Upper lobe of left lung (tissue), 6 donors: ENCODE data around the gene BRAF. TPM values are rescaled to one million over a fixed set of nuclear protein-coding genes. Genes with fewer than 3 reads are reported as not detected.

ENCODE experiments used
- ATAC-seq, 2 donors: fragments of 200-7000 bp; cut with Tn5 transposase; one replicate each; pipeline ENCODE4 v1.9.1; 2022; ENCODE audit warnings: mild to moderate bottlenecking in 2 of 2, moderate library complexity in 2 of 2; ENCODE audit not compliant: low FRiP score in 2 of 2
- DNase-seq, 2 donors: peaks; one replicate each; pipeline ENCODE4 v3.0.0-alpha.2; 2019 to 2020
- H3K27ac ChIP-seq, 4 donors: fragments of 200-600 bp; sonication (generic); one replicate each; pipeline ENCODE4 v1.5.1; 2016 to 2019
- H3K27me3 ChIP-seq, 4 donors: fragments of 200-600 bp; sonication (generic); one replicate each; pipeline ENCODE4 v1.5.1; 2017 to 2019
- H3K36me3 ChIP-seq, 4 donors: fragments of 200-600 bp; sonication (generic); one replicate each; pipeline ENCODE4 v1.5.1; 2016 to 2019
- H3K4me1 ChIP-seq, 4 donors: fragments of 200-600 bp; sonication (generic); one replicate each; pipeline ENCODE4 v1.5.1; 2018 to 2019
- H3K4me3 ChIP-seq, 4 donors: fragments of 200-600 bp; sonication (generic); one replicate each; pipeline ENCODE4 v1.5.1; 2017 to 2019; ENCODE audit warnings: mild to moderate bottlenecking in 2 of 4, moderate library complexity in 1 of 4
- H3K9me3 ChIP-seq, 4 donors: fragments of 200-600 bp; sonication (generic); one replicate each; pipeline ENCODE4 v1.5.1; 2018 to 2019
- CTCF ChIP-seq, 6 experiments: fragments of 450-650 bp in 4 of 6; fragments of 200-600 bp in 2 of 6; sonication (generic) in 2 of 6; IDR thresholded peaks; one replicate each; pipeline ENCODE4 v1.5.1; 2016 to 2019; ENCODE audit warnings: antibody characterized with exemption in 6 of 6
- EP300 ChIP-seq, 4 donors: sonication (generic); formaldehyde crosslinking; IDR thresholded peaks; one replicate each; pipeline ENCODE4 v1.5.1; 2017; ENCODE audit warnings: antibody characterized with exemption in 4 of 4, control low read depth in 2 of 4
- POLR2A ChIP-seq, 4 donors: fragments of 450-650 bp; IDR thresholded peaks; one replicate each; pipeline ENCODE4 v1.5.1; 2016 to 2017; ENCODE audit warnings: antibody characterized with exemption in 4 of 4, mild to moderate bottlenecking in 2 of 4
- POLR2AphosphoS5 ChIP-seq, 2 donors: sonication (generic); formaldehyde crosslinking; IDR thresholded peaks; one replicate each; pipeline ENCODE4 v1.5.1; 2017; ENCODE audit warnings: antibody characterized with exemption in 2 of 2
- WGBS, 2 donors: methylation state at CpG; one replicate each; pipeline ENCODE4 v1.1.5; 2017 to 2018; 5-methylcytosine and 5-hydroxymethylcytosine counted together
- total RNA-seq, 6 donors: library from RNA; depleted of rRNA in 4 of 6; stranded (reverse); fragments of >200 nt in 4 of 6; gene quantifications; one replicate each; pipeline versions ENCODE4 v1.1.0 to v1.2.1, GENCODE V29; 2016 to 2021
- donor health status: DM: no; HTN: no; CAD: no; lungs with moderate emphysema.
- donor health status: DM: no; HTN: yes; CAD: no; lungs with severe emphysema.

The BRAF gene
- total RNA-seq, 6 donors from 2014 or later, result 31.1 to 106 (median 46.0) TPM

- Histone ChIP-seq H3K4me1 (peaks cover 0 to 13% (median 2%) of the 10 kb centered on the region in 4 donors), H3K27ac (no peak overlapping the region), H3K4me3 (no peak overlapping the region), H3K9me3 (no peaks in the 10 kb centered on the region), H3K27me3 (no peaks in the 10 kb centered on the region), H3K36me3 (peaks cover 0 to 16% (median 7%) of the 10 kb centered on the region in 4 donors)
- ATAC-seq (no peak), DNase-seq (no peak)
- WGBS, 2 donors, result 94 to 97% methylated on average over 1 of the region's 1 CpG
- TF ChIP-seq EP300 (IDR thresholded peaks at IDR 0.05), result no peak
- no peak for TF ChIP-seq POLR2A (IDR thresholded peaks at IDR 0.05)
- no peak for TF ChIP-seq CTCF (IDR thresholded peaks at IDR 0.05)
- TF ChIP-seq POLR2AphosphoS5 (IDR thresholded peaks at IDR 0.05), result no peak
Observed at GRCh38 chr7:140724706-140725105, 200.0 kb downstream of the BRAF start.

GRCh38 chr7:140723574-140723973, 201.2 kb downstream of the BRAF start:
- Histone ChIP-seq H3K27ac (no peak overlapping the region), H3K27me3 (no peaks in the 10 kb centered on the region), H3K9me3 (no peaks in the 10 kb centered on the region), H3K4me3 (no peak overlapping the region), H3K4me1 (peaks cover 0 to 21% (median 5%) of the 10 kb centered on the region in 4 donors), H3K36me3 (peaks cover 0 to 10% (median 3%) of the 10 kb centered on the region in 4 donors)
- 83 to 87% methylated on average over 3 of the region's 3 CpGs for WGBS, 2 donors
- DNase-seq (no peak), ATAC-seq (no peak)
- no peak for TF ChIP-seq EP300 (IDR thresholded peaks at IDR 0.05)
- no peak for TF ChIP-seq POLR2AphosphoS5 (IDR thresholded peaks at IDR 0.05)
- no peak for TF ChIP-seq POLR2A (IDR thresholded peaks at IDR 0.05)
- no peak for TF ChIP-seq CTCF (IDR thresholded peaks at IDR 0.05)

DNA sequence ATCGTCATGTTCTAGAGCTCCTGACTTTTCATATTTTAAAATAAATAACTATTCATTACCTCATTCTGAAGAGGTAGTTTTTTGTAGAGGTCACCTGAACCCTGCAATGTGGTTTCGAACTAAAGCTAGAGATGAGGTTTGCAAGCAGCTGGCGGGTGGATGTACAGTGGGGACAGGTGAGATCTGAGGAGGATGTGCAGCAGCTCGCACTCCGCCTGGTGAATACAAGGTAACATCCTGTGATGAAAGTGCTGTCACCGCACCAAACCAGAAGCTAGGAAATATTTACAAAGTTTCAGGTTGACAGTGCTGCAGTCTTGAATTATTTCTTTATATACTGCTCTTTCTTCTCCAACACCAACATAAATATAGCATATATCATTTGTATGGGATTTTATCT, 201.7 kb downstream of the BRAF start:
- peaks cover 0 to 10% (median 3%) of the 10 kb centered on the region in 4 donors for H3K36me3 ChIP-seq

DNA sequence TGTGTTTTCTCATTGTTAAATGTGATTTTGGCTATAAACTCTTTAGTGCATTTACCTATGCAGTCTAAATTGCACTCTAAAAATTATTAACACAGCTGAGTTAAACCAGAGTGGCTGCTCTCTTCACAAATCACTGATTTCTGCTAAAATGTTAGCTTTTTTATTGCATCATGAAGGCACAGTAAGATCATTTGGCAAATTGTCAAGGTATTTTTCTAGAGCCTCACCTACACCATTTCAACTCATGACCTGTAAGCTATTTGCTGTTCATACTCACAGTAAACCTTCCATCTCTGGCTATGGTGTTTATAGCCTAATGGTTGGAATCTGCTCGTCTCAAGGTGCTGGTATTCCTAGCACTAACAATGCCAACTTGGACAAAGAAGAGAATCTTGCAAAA, 202.5 kb downstream of the BRAF start:
- TF ChIP-seq POLR2A (IDR thresholded peaks at IDR 0.05) (no peak), EP300 (IDR thresholded peaks at IDR 0.05) (no peak), POLR2AphosphoS5 (IDR thresholded peaks at IDR 0.05) (no peak), CTCF (IDR thresholded peaks at IDR 0.05) (no peak)
- Histone ChIP-seq H3K9me3 (no peaks in the 10 kb centered on the region), H3K4me1 (peaks cover 0 to 21% (median 5%) of the 10 kb centered on the region in 4 donors), H3K27me3 (no peaks in the 10 kb centered on the region), H3K27ac (no peak overlapping the region), H3K36me3 (peaks cover 0 to 10% (median 3%) of the 10 kb centered on the region in 4 donors), H3K4me3 (no peak overlapping the region)
- DNase-seq (no peak), ATAC-seq (no peak)
- WGBS, 2 donors, result 57 to 80% methylated on average over 1 of the region's 1 CpG

More for the DNA sequence above, 201.7 kb downstream of the BRAF start:
- Histone ChIP-seq H3K4me3 (no peak overlapping the region), H3K4me1 (peaks cover 0 to 21% (median 5%) of the 10 kb centered on the region in 4 donors), H3K9me3 (no peaks in the 10 kb centered on the region), H3K27me3 (no peaks in the 10 kb centered on the region), H3K27ac (no peak overlapping the region)
- WGBS, 2 donors, result 83 to 92% methylated on average over 6 of the region's 6 CpGs
- DNase-seq (no peak), ATAC-seq (no peak)
- TF ChIP-seq POLR2AphosphoS5 (IDR thresholded peaks at IDR 0.05) (no peak), CTCF (IDR thresholded peaks at IDR 0.05) (no peak), EP300 (IDR thresholded peaks at IDR 0.05) (no peak)

- WGBS, 2 donors, result 21 to 25% methylated on average over 5 of the region's 5 CpGs
- DNase-seq, result peak in 1 of 2 donors; percentile 56
Observed at GRCh38 chr7:140719721-140720120, 205.0 kb downstream of the BRAF start.

More at GRCh38 chr7:140719721-140720120, 205.0 kb downstream of the BRAF start:
- ATAC-seq, result peak; percentile 43 to 66
- no peaks in the 10 kb centered on the region for H3K27me3 ChIP-seq
- no peak overlapping the region for H3K4me3 ChIP-seq
- TF ChIP-seq EP300 (IDR thresholded peaks at IDR 0.05), result peak in 1 of 4 donors; percentile 16
- TF ChIP-seq CTCF (IDR thresholded peaks at IDR 0.05), result no peak
- peaks cover 0 to 6% (median 0%) of the 10 kb centered on the region in 4 donors for H3K36me3 ChIP-seq
- no peak overlapping the region for H3K27ac ChIP-seq
- peaks cover 0 to 21% (median 5%) of the 10 kb centered on the region in 4 donors for H3K4me1 ChIP-seq
- H3K9me3 ChIP-seq, result no peaks in the 10 kb centered on the region
